ENCODE data around the gene SH2D3C.

SH2D3C gene

GRCh38 chr9:127751269-127752054, 27.0 kb downstream of the SH2D3C start:
- ATAC-seq (replicated peaks; ENCODE audit: extremely low read depth, poor library complexity, severe bottlenecking) (no peak), DNase-seq (ENCODE audit: low spot score in 2 of 2) (no peak)
- Mint-ChIP-seq H3K4me3 (no peak overlapping the region), H3K27ac (ENCODE audit: low read depth) (peak overlapping the region; percentile 49), H3K9me3 (no peaks in the 10 kb centered on the region), H3K27me3 (no peaks in the 10 kb centered on the region), H3K4me1 (peaks cover 29% of the 10 kb centered on the region), H3K36me3 (ENCODE audit: insufficient read depth) (peaks cover 46% of the 10 kb centered on the region)

DNA sequence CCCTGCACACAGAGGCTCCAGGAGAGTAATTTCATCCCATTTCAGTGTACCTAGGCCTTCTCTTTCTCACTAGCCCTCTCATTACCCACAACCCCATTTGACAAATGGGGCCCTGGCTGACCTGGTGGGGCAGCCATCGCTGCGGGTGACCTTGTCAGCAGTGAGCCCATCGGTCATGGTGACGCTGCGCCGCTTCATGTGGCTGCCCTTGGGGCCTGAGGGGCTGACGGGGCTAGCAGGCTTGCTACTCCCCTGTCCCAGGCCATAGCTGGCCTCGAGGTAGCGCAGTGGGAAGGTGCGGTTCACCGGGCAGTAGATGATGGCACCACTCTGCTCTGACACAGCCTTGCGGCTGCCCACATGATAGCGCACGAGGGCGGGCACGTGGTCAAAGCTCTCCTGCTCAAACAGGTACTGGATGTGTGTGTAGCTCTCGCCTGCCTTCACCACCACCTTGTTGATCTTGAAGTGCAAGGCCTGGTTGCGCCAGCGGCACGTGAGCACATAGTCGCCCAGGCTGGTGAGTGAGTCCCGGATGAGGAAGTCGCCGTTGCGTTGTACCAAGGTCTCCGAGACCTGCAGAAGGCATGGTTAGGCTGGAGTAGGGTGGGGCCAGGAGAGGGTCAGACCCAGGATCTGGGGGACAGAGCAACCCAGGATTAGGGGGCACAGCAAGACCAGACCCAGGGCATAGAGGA, 29.2 kb downstream of the SH2D3C start:
- H3K36me3 Mint-ChIP-seq (ENCODE audit: insufficient read depth), result peaks cover 57% of the 10 kb centered on the region

DNA sequence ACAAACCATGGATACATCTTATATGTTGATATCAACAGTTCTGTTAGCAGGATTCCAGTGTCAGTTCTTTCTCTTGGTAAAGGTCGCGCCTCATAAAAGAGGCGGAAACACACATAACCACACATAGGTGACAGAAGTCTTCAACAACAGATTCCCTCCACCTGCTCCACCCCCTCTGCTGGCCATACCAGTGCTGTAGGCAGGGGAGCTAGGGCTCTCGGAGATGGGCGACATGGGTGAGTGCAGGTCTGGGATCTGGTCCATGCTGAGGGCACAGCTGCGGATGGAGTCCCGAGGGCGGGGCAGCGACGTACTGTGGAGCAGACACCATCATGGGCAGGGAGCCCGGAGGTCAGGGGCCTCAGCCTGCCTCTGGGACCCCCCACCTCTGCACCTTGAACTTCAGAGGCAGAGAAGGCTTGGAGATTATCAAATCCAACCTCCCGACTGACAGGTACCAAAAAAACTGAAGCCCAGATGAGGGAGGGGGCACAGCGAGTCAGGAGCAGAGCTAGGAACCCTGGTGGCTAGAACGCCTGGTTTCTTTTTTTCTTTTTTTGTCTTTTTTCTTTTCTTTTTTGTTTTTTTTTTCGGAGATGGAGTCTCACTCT, 31.4 kb downstream of the SH2D3C start:
- H3K36me3 Mint-ChIP-seq (ENCODE audit: insufficient read depth), result peaks cover 66% of the 10 kb centered on the region
- H3K4me1 Mint-ChIP-seq, result peaks cover 18% of the 10 kb centered on the region
- peak; percentile 73 for ATAC-seq (replicated peaks; ENCODE audit: extremely low read depth, poor library complexity, severe bottlenecking)
- no peaks in the 10 kb centered on the region for H3K27me3 Mint-ChIP-seq
- H3K27ac Mint-ChIP-seq (ENCODE audit: low read depth), result peak overlapping the region; percentile 78
- H3K4me3 Mint-ChIP-seq, result peak overlapping the region; percentile 43
- DNase-seq (ENCODE audit: low spot score in 2 of 2), result no peak
- no peaks in the 10 kb centered on the region for H3K9me3 Mint-ChIP-seq

More for the DNA sequence above, 29.2 kb downstream of the SH2D3C start:
- no peaks in the 10 kb centered on the region for H3K27me3 Mint-ChIP-seq
- ATAC-seq (replicated peaks; ENCODE audit: extremely low read depth, poor library complexity, severe bottlenecking), result no peak
- H3K4me3 Mint-ChIP-seq, result no peak overlapping the region
- H3K4me1 Mint-ChIP-seq, result peaks cover 29% of the 10 kb centered on the region
- DNase-seq (ENCODE audit: low spot score in 2 of 2), result no peak
- peak overlapping the region; percentile 25 for H3K27ac Mint-ChIP-seq (ENCODE audit: low read depth)
- H3K9me3 Mint-ChIP-seq, result no peaks in the 10 kb centered on the region

GRCh38 chr9:127744398-127745110, 33.9 kb downstream of the SH2D3C start:
- H3K4me3 Mint-ChIP-seq, result no peak overlapping the region

GRCh38 chr9:127742435-127743088, 35.9 kb downstream of the SH2D3C start:
- ATAC-seq (replicated peaks; ENCODE audit: extremely low read depth, poor library complexity, severe bottlenecking) (no peak), DNase-seq (ENCODE audit: low spot score in 2 of 2) (no peak)
- peaks cover 57% of the 10 kb centered on the region for H3K36me3 Mint-ChIP-seq (ENCODE audit: insufficient read depth)
- peaks cover 5% of the 10 kb centered on the region for H3K4me1 Mint-ChIP-seq
- H3K27ac Mint-ChIP-seq (ENCODE audit: low read depth), result no peak overlapping the region
- H3K4me3 Mint-ChIP-seq, result no peak overlapping the region
- H3K27me3 Mint-ChIP-seq, result no peaks in the 10 kb centered on the region
- no peaks in the 10 kb centered on the region for H3K9me3 Mint-ChIP-seq

More at GRCh38 chr9:127744398-127745110, 33.9 kb downstream of the SH2D3C start:
- Mint-ChIP-seq H3K4me1 (peaks cover 5% of the 10 kb centered on the region), H3K9me3 (no peaks in the 10 kb centered on the region), H3K27me3 (no peaks in the 10 kb centered on the region), H3K27ac (ENCODE audit: low read depth) (peak overlapping the region; percentile 75), H3K36me3 (ENCODE audit: insufficient read depth) (peaks cover 60% of the 10 kb centered on the region)
- ATAC-seq (replicated peaks; ENCODE audit: extremely low read depth, poor library complexity, severe bottlenecking) (no peak), DNase-seq (ENCODE audit: low spot score in 2 of 2) (no peak)

- H3K9me3 Mint-ChIP-seq, result no peaks in the 10 kb centered on the region
- H3K36me3 Mint-ChIP-seq (ENCODE audit: insufficient read depth), result peaks cover 53% of the 10 kb centered on the region
- H3K27me3 Mint-ChIP-seq, result no peaks in the 10 kb centered on the region
These were observed 36.5 kb downstream of the SH2D3C start for GRCh38 chr9:127741831-127742434.

GRCh38 chr9:127739614-127740330, 38.7 kb downstream of the SH2D3C start:
- no peaks in the 10 kb centered on the region for H3K9me3 Mint-ChIP-seq
- no peak overlapping the region for H3K4me3 Mint-ChIP-seq
- H3K36me3 Mint-ChIP-seq (ENCODE audit: insufficient read depth), result peaks cover 47% of the 10 kb centered on the region

More at GRCh38 chr9:127741831-127742434, 36.5 kb downstream of the SH2D3C start:
- no peak for ATAC-seq (replicated peaks; ENCODE audit: extremely low read depth, poor library complexity, severe bottlenecking)
- H3K4me1 Mint-ChIP-seq, result peaks cover 2% of the 10 kb centered on the region
- H3K27ac Mint-ChIP-seq (ENCODE audit: low read depth), result peak overlapping the region; percentile 69
- no peak overlapping the region for H3K4me3 Mint-ChIP-seq
- DNase-seq (ENCODE audit: low spot score in 2 of 2), result no peak

DNA sequence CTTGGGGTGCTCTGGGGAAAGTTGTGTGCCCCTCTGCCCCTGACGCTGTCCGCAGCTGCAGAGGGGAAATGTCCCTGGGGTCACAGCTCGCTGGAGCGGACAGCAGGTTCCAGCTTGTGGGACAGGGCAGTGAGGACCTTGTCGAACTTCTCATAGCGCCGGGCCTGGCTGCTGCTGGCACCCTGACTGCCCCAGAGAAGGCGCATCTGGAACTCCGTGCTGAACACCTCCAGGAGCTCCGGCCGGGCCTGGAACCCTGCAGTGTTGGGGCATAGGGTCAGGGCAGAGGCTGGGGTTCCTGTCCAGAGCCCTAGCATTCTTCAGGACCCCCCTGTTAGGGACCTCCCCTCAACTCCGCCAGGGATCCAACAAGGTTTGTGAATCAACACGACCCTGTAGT, 39.8 kb downstream of the SH2D3C start:
- H3K36me3 Mint-ChIP-seq (ENCODE audit: insufficient read depth), result peaks cover 37% of the 10 kb centered on the region
- ATAC-seq (replicated peaks; ENCODE audit: extremely low read depth, poor library complexity, severe bottlenecking) (no peak), DNase-seq (ENCODE audit: low spot score in 2 of 2) (no peak)
- H3K9me3 Mint-ChIP-seq, result no peaks in the 10 kb centered on the region
- no peak overlapping the region for H3K4me3 Mint-ChIP-seq
- H3K27ac Mint-ChIP-seq (ENCODE audit: low read depth), result no peak overlapping the region
- H3K27me3 Mint-ChIP-seq, result no peaks in the 10 kb centered on the region
- H3K4me1 Mint-ChIP-seq, result peaks cover 5% of the 10 kb centered on the region

More at GRCh38 chr9:127739614-127740330, 38.7 kb downstream of the SH2D3C start:
- Mint-ChIP-seq H3K4me1 (no peaks in the 10 kb centered on the region), H3K27ac (ENCODE audit: low read depth) (no peak overlapping the region), H3K27me3 (no peaks in the 10 kb centered on the region)
- ATAC-seq (replicated peaks; ENCODE audit: extremely low read depth, poor library complexity, severe bottlenecking), result no peak
- no peak for DNase-seq (ENCODE audit: low spot score in 2 of 2)

DNA sequence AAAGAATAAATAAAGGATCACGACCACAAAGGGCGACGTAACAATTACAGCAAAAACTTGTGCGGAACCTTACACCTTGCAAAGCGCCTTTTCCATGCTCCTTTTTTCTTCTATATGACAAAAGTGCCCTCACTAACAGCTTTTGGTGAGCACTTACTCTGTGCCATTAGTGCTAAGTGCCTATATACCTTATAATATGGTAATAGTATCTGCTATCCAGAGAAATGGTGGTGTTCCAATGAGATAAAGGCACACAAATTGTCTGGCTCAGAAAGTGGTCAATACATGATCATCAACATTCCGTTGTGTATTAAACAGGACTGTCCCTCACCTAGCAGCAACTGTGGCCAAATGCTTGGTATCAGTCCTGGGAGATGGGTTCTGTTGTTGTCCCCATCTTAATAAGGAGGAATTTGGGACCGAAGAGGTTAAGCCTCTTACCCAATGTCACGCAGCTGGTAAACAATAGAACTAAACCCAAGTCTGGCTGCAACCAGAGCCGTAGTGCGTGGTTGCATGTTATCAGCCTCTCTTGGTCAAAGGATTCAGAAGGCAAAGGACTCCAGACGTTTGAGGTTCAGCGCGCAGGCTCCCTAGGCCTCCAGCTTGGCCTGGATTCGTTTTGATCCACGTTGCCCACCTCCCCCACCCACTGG, 42.8 kb downstream of the SH2D3C start:
- H3K27ac Mint-ChIP-seq (ENCODE audit: low read depth), result peak overlapping the region; percentile 98
- ATAC-seq (replicated peaks; ENCODE audit: extremely low read depth, poor library complexity, severe bottlenecking) (no peak), DNase-seq (ENCODE audit: low spot score in 2 of 2) (no peak)
- H3K4me3 Mint-ChIP-seq, result peak overlapping the region; percentile 77
- H3K9me3 Mint-ChIP-seq, result no peaks in the 10 kb centered on the region
- peaks cover 8% of the 10 kb centered on the region for H3K4me1 Mint-ChIP-seq
- H3K27me3 Mint-ChIP-seq, result no peaks in the 10 kb centered on the region
- peaks cover 25% of the 10 kb centered on the region for H3K36me3 Mint-ChIP-seq (ENCODE audit: insufficient read depth)

DNA sequence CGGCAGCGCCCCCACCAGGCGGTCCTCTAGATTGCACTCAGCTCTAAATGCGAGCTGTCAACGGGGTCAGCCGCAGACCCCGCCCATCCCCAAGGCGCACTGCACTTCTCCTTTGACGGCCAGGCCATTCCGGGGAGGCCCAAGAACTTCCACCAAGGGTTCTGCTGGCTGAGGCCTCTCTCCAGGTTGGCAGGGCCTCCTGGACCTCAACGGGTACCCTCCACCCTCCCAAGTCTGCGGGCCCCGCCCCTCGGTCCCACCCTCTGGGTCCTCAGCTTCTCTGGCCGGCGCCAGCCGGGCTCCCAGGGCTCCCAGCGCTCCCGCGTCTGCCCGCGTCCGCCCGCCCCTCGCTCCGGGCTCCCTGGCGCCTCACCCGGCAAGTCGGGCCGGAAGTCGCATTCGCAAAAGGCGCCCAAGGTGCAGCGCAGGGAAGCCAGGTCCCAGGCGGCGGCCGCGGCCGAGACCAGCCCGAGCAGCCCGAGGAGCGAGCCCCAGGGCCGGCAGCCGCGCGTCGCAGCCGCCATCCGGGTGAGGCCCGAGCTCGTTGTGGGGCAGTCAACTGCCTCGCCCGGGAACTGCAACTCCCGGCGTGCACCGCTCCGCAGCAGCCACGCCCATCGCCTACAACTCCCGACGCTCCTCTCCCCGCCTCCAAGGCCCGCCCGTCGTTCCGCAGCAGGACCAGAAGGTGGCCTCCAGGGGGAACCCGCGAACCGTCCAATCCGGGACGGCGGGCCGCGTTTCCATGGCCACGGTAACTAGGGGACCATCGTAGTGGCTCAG, 43.5 kb downstream of the SH2D3C start, which contains the start of gene TOR2A:
TOR2A (minus strand) TSS at position 548 of the 783 bp plus-strand sequence; CDS start at position 524, 24 bp downstream.
- DNase-seq (ENCODE audit: low spot score in 2 of 2) (peak; percentile 99), ATAC-seq (replicated peaks; ENCODE audit: extremely low read depth, poor library complexity, severe bottlenecking) (peak; percentile 83)
- Mint-ChIP-seq H3K27ac (ENCODE audit: low read depth) (peak within 1 kb of the TSS; percentile 98), H3K4me3 (peak within 1 kb of the TSS; percentile 77), H3K36me3 (ENCODE audit: insufficient read depth) (peaks cover 24% of the 10 kb centered on the region), H3K9me3 (no peaks in the 10 kb centered on the region), H3K27me3 (no peaks in the 10 kb centered on the region), H3K4me1 (peaks cover 8% of the 10 kb centered on the region)

Measured in central memory CD8-positive, alpha-beta T cell (primary cell).